EH (cell line): ENCODE measurements around the gene RAD51B.
A peak's percentile ranks its signal among the peaks of the same experiment; 100 is the strongest.
"Not testable (repeated sequence)": the region's sequence is repeated elsewhere in the genome, so short reads cannot be mapped to it uniquely, and the experiment has no call there.

ENCODE experiments used
- DNase-seq: peaks from one replicate; pipeline ENCODE4 v3.0.0-alpha.2; 2015; ENCODE audit warnings: low read depth

RAD51B gene

GRCh38 chr14:68250927-68251768, 431.6 kb downstream of the RAD51B start:
- no peak for DNase-seq

- DNase-seq = no peak
These were observed 432.2 kb downstream of the RAD51B start for GRCh38 chr14:68251769-68252100.

GRCh38 chr14:68253160-68253780, 433.7 kb downstream of the RAD51B start:
- no peak for DNase-seq

GRCh38 chr14:68253878-68254528, 434.4 kb downstream of the RAD51B start:
- no peak for DNase-seq

- DNase-seq = peak; percentile 56
These were observed 435.3 kb downstream of the RAD51B start for GRCh38 chr14:68254669-68255527.

GRCh38 chr14:68255693-68256178, 436.2 kb downstream of the RAD51B start:
- DNase-seq = peak; percentile 86

GRCh38 chr14:68257969-68258368, 438.4 kb downstream of the RAD51B start:
- no peak for DNase-seq

- not testable (repeated sequence) for DNase-seq
These were observed 439.4 kb downstream of the RAD51B start for GRCh38 chr14:68258995-68259394.

GRCh38 chr14:68260121-68260520, 440.5 kb downstream of the RAD51B start:
- no peak for DNase-seq

- no peak for DNase-seq
These were observed 441.7 kb downstream of the RAD51B start for GRCh38 chr14:68261092-68261842.

- no peak for DNase-seq
These were observed 443.0 kb downstream of the RAD51B start for GRCh38 chr14:68262567-68262966.

GRCh38 chr14:68263563-68264259, 444.1 kb downstream of the RAD51B start:
- peak; percentile 34 for DNase-seq

- peak; percentile 18 for DNase-seq
These were observed 444.6 kb downstream of the RAD51B start for GRCh38 chr14:68264260-68264569.

GRCh38 chr14:68266998-68267397, 447.4 kb downstream of the RAD51B start:
- no peak for DNase-seq

- no peak for DNase-seq
These were observed 448.6 kb downstream of the RAD51B start for GRCh38 chr14:68268197-68268596.

GRCh38 chr14:68268719-68269118, 449.1 kb downstream of the RAD51B start:
- DNase-seq = peak; percentile 57

- DNase-seq = peak; percentile 12
These were observed 449.8 kb downstream of the RAD51B start for GRCh38 chr14:68269136-68269927.

GRCh38 chr14:68270342-68270741, 450.8 kb downstream of the RAD51B start:
- peak; percentile 63 for DNase-seq

- no peak for DNase-seq
These were observed 452.4 kb downstream of the RAD51B start for GRCh38 chr14:68271913-68272391.

- no peak for DNase-seq
These were observed 453.8 kb downstream of the RAD51B start for GRCh38 chr14:68273413-68273812.
